GM10248 (cell line): ENCODE measurements around the gene MAD2L2.

Source experiments
- CTCF ChIA-PET: fragments of 300-600 bp; sonication (Branson Sonifier 250); formaldehyde crosslinking; extraction: SDS; loops from one replicate; lab custom pipeline; 2021; ENCODE audit warnings: antibody characterized with exemption; lab: Yijun Ruan, JAX
- POLR2A ChIA-PET: fragments of 350-650 bp; sonication (Branson Sonifier 250); formaldehyde crosslinking; extraction: SDS; loops from one replicate; lab custom pipeline; 2020; ENCODE audit warnings: antibody characterized with exemption; lab: Yijun Ruan, JAX
- DNase-seq: peaks from one replicate; pipeline ENCODE4 v3.0.0; 2012; ENCODE audit errors: extremely low spot score
- CTCF ChIP-seq: IDR thresholded peaks from 2 replicates; pipeline ENCODE4 v1.5.1; 2012; ENCODE audit warnings: mild to moderate bottlenecking, low read depth; ENCODE audit errors: extremely low read depth, missing control alignments, control extremely low read depth

The MAD2L2 gene

GRCh38 chr1:11659748-11660147 is 21.2 kb downstream of the MAD2L2 start:
- POLR2A ChIA-PET: no interaction called here

GRCh38 chr1:11658542-11658941 is 22.4 kb downstream of the MAD2L2 start:
- POLR2A ChIA-PET: no interaction called here
- CTCF ChIA-PET: interaction anchor here (1.5 to 3.3 kb wide), 2 partner anchors 8 to 13 kb away, joined by 4 to 15 read pairs; no protein-coding TSS in a partner anchor
- TF ChIP-seq CTCF: no peak
- no peak for DNase-seq

More at GRCh38 chr1:11659748-11660147, 21.2 kb downstream of the MAD2L2 start:
- no peak for TF ChIP-seq CTCF
- CTCF ChIA-PET: interaction anchor here (1.1 to 3.3 kb wide), 3 partner anchors 9 to 425 kb away, joined by 3 to 15 read pairs (median 4); no protein-coding TSS in a partner anchor
- DNase-seq: no peak

DNA sequence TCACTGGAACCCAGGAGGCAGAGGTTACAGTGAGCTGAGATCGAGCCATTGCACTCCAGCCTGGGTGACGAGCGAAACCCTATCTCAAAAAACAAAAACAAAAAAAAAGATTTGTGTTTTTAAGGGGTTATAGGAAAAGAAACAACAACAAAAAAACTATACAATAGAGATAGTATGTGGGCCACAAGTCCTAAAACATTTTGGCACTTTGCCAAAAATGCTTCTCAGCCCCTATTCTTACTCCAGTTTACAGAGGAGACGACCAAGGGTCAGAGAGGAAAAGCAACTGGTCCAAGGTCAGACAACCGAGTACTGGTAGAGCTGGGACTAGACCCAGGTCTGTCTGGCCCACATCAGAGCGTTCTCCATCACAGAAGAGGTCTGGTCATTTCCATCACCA is 23.3 kb downstream of the MAD2L2 start:
- DNase-seq: no peak
- POLR2A ChIA-PET: no interaction called here
- CTCF ChIA-PET: interaction anchor here (1.3 to 1.6 kb wide), 3 partner anchors 12 to 62 kb away, joined by 3 to 4 read pairs (median 4); no protein-coding TSS in a partner anchor
- no peak for TF ChIP-seq CTCF

- TF ChIP-seq CTCF: no peak
- ChIA-PET POLR2A (no interaction called here), CTCF (interaction anchor here (1.0 to 16.0 kb wide), 6 partner anchors 9 to 618 kb away, joined by 3 to 248 read pairs (median 20); partner anchors contain the start of gene FBXO6)
- no peak for DNase-seq
Measured at GRCh38 chr1:11654939-11655808, 25.8 kb downstream of the MAD2L2 start.

DNA sequence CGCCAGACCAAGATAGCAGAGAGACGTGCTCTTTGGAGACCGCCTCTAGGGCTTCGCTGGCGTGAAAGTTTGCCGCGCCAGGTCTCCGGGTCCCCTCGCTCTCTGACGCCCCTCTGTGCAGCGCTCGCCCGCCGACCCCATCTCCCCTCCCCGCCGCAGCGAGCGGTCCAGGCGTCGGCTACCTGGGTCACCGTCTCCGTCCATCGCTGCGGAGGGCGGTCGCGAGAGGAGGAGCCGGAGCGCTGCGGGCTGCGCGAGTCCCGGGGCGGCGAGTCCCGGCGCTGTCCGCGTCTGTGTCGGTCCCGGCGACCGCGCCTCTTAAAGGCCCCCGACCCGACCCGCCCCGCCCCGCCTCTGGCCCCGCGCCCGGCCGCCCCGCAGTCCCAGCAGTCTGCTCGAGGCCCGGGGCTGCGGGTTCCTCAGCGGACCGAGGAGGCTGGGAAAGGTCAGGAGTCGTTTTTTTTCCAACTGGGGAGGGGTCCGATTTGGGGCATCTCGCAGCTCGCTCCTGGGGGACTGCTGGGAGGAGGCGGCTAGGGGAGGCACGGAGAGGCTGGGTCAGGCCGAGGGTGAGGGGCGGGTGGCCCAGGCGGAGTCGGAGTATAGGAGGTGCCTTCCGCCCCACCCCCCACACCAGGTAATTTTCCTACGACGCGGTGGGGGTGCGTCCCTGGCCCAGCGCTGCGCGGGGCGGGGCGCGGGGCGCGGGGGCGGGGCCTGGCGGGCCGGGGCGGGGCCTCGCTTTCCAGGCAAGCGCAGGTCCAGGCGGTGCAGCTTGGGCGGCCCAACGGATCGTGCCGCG is 26.6 kb downstream of the MAD2L2 start, which contains the start of the genes FBXO2 and FBXO44:
Gene FBXO2, minus strand, starts transcription at position 293 of the 802 bp plus-strand sequence. Its CDS starts 89 bp downstream, at position 204.
Gene FBXO44, plus strand, starts transcription at position 741 of the 802 bp plus-strand sequence. CDS start 959 bp downstream, outside the sequence.
- ChIA-PET POLR2A (no interaction called here), CTCF (interaction anchor here (0.9 to 16.0 kb wide), 6 partner anchors 10 to 617 kb away, joined by 3 to 248 read pairs (median 20); partner anchors contain the start of gene FBXO6)
- TF ChIP-seq CTCF: no peak
- peak; percentile 86 for DNase-seq

- no peak for DNase-seq
- ChIA-PET POLR2A (interaction anchor here (1.2 kb wide), 1 partner anchor 10 kb away, joined by 3 read pairs; the partner anchor contains the start of gene FBXO6), CTCF (interaction anchor here (0.6 to 16.0 kb wide), 10 partner anchors 8 to 616 kb away, joined by 3 to 248 read pairs (median 4); partner anchors contain the start of gene FBXO6)
- TF ChIP-seq CTCF: no peak
Measured at GRCh38 chr1:11653861-11654136, 27.1 kb downstream of the MAD2L2 start.
